Glomerular visceral epithelial cell (primary cell): Measurements from ENCODE around the gene GPR161.

Experiments used
- DNase-seq: peaks from one replicate; pipeline ENCODE4 v3.0.0-alpha.2; 2016; ENCODE audit errors: extremely low spot score

The GPR161 gene

GRCh38 chr1:168110896-168111545 is 25.7 kb downstream of the GPR161 start:
- no peak for DNase-seq

- DNase-seq, result no peak
Observed at GRCh38 chr1:168106274-168106673, 30.5 kb downstream of the GPR161 start.

- DNase-seq, result no peak
Observed at GRCh38 chr1:168105846-168106245, 30.9 kb downstream of the GPR161 start.

GRCh38 chr1:168104535-168104934 is 32.2 kb downstream of the GPR161 start:
- DNase-seq, result no peak

- DNase-seq, result no peak
Observed at GRCh38 chr1:168102487-168102886, 34.2 kb downstream of the GPR161 start.

- DNase-seq, result no peak
Observed at GRCh38 chr1:168101336-168101735, 35.4 kb downstream of the GPR161 start.

GRCh38 chr1:168100315-168101002 is 36.3 kb downstream of the GPR161 start:
- no peak for DNase-seq

- no peak for DNase-seq
Observed at GRCh38 chr1:168099337-168099801, 37.4 kb downstream of the GPR161 start.

GRCh38 chr1:168098534-168099320 is 38.0 kb downstream of the GPR161 start:
- DNase-seq, result no peak

GRCh38 chr1:168097921-168098528 is 38.7 kb downstream of the GPR161 start:
- DNase-seq, result no peak

GRCh38 chr1:168096296-168097165 is 40.2 kb downstream of the GPR161 start:
- DNase-seq, result no peak

- no peak for DNase-seq
Observed at GRCh38 chr1:168095476-168095875, 41.3 kb downstream of the GPR161 start.

- DNase-seq, result no peak
Observed at GRCh38 chr1:168093616-168094015, 43.1 kb downstream of the GPR161 start.

- DNase-seq, result peak; percentile 25
Observed at GRCh38 chr1:168092566-168093355, 44.0 kb downstream of the GPR161 start.

GRCh38 chr1:168091720-168092550 is 44.8 kb downstream of the GPR161 start:
- no peak for DNase-seq

- DNase-seq, result no peak
Observed at GRCh38 chr1:168091063-168091462, 45.7 kb downstream of the GPR161 start.

- no peak for DNase-seq
Observed at GRCh38 chr1:168090395-168090794, 46.3 kb downstream of the GPR161 start.

- no peak for DNase-seq
Observed at GRCh38 chr1:168089979-168090337, 46.8 kb downstream of the GPR161 start.

GRCh38 chr1:168089326-168089978 is 47.3 kb downstream of the GPR161 start:
- DNase-seq, result no peak
